Loucy (cell line): ENCODE measurements around the gene TNS3.

ENCODE experiments used
- EZH2phosphoT487 ChIP-seq: fragments of 200-600 bp; IDR thresholded peaks from 2 replicates; pipeline ENCODE4 v1.6.1; 2018; ENCODE audit warnings: antibody characterized with exemption, mild to moderate bottlenecking, moderate library complexity, borderline replicate concordance
- TF ChIP-seq, protein P1 (sequence below): fragments of 200-600 bp; sonication (generic); conservative IDR thresholded peaks from 2 replicates; pipeline ENCODE4 v1.5.1; 2014; ENCODE audit warnings: mild to moderate bottlenecking, antibody characterized with exemption, low read length

DNA sequence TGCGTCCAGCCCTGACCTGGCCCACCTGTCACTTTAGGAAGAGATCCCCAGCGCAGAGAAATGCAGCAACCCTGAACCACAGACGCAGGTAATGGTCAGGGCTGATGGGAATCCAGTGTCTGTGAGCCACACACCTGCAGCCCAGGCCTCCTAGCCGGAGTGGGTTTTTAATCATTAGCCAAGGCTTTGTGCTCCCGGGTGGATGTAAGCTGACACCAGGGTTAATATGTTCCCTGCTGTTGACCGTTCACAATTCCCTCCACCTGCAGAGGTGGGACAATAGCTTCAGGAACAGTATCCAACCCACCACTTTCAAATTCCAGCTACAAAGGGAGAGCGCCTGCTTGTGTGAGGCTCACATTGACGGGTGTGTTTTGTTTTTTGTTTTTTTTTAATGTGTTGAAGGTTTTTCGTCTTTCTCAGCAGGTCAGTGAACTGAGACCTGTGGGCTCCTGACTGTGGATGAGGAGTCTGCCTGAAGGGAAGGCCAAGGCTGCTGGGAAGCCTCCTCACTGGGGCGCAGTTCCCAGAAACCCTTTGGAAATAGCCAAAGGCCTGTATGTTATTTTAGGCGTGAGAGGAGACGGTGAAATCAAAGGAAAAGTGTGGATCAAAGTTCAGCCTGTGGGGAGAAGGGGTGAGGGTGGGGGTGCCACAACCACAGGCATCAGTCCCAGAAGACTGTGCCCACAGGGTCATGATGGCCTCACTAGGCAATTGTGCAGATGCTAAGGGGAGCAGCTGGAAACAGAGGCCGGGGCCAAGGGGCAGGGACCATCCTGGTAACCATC lies 111.1 kb downstream of the TNS3 start:
- TF ChIP-seq, protein P1, sequence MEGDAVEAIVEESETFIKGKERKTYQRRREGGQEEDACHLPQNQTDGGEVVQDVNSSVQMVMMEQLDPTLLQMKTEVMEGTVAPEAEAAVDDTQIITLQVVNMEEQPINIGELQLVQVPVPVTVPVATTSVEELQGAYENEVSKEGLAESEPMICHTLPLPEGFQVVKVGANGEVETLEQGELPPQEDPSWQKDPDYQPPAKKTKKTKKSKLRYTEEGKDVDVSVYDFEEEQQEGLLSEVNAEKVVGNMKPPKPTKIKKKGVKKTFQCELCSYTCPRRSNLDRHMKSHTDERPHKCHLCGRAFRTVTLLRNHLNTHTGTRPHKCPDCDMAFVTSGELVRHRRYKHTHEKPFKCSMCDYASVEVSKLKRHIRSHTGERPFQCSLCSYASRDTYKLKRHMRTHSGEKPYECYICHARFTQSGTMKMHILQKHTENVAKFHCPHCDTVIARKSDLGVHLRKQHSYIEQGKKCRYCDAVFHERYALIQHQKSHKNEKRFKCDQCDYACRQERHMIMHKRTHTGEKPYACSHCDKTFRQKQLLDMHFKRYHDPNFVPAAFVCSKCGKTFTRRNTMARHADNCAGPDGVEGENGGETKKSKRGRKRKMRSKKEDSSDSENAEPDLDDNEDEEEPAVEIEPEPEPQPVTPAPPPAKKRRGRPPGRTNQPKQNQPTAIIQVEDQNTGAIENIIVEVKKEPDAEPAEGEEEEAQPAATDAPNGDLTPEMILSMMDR: no peak
- TF ChIP-seq EZH2phosphoT487: no peak
